Uterus (tissue), 2 donors: ENCODE data around the gene GNG7.

ENCODE experiments used
- POLR2A ChIP-seq, 2 donors: fragments of 450-650 bp; IDR thresholded peaks; one replicate each; pipeline ENCODE4 v1.6.1; 2016; ENCODE audit warnings: antibody characterized with exemption in 2 of 2, mild to moderate bottlenecking in 1 of 2, moderate library complexity in 1 of 2
- TF ChIP-seq, protein P1 (sequence below), 4 experiments: fragments of 200-600 bp in 2 of 4; fragments of 450-650 bp in 2 of 4; sonication (generic) in 2 of 4; IDR thresholded peaks; one replicate each; pipeline ENCODE4 v1.5.1; 2016 to 2019; ENCODE audit warnings: antibody characterized with exemption in 4 of 4, mild to moderate bottlenecking in 2 of 4, moderate library complexity in 1 of 4

DNA sequence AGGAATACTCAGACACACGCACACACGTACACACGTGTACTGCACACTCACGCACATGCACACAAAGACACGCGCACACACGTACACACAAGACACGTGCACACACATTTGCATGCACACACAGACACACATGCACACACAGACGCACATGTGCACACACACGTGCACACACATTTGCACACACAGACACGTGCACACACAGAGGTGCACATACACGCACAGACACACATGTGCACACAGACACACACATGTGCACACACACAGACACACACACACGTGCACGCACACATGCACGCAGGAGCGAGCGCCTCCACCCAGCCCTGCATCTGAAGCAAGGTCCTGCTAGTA is 145.4 kb downstream of the GNG7 start:
- TF ChIP-seq, protein P1, sequence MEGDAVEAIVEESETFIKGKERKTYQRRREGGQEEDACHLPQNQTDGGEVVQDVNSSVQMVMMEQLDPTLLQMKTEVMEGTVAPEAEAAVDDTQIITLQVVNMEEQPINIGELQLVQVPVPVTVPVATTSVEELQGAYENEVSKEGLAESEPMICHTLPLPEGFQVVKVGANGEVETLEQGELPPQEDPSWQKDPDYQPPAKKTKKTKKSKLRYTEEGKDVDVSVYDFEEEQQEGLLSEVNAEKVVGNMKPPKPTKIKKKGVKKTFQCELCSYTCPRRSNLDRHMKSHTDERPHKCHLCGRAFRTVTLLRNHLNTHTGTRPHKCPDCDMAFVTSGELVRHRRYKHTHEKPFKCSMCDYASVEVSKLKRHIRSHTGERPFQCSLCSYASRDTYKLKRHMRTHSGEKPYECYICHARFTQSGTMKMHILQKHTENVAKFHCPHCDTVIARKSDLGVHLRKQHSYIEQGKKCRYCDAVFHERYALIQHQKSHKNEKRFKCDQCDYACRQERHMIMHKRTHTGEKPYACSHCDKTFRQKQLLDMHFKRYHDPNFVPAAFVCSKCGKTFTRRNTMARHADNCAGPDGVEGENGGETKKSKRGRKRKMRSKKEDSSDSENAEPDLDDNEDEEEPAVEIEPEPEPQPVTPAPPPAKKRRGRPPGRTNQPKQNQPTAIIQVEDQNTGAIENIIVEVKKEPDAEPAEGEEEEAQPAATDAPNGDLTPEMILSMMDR (IDR thresholded peaks at IDR 0.05), result no peak
- no peak for TF ChIP-seq POLR2A (IDR thresholded peaks at IDR 0.05)
